H1 (cell line): ENCODE results near the gene CLEC18B. TPM values are rescaled to one million over a fixed set of nuclear protein-coding genes. Genes with fewer than 3 reads are reported as not detected.

Experiments
- ATF3 ChIP-seq: IDR thresholded peaks from 2 replicates; pipeline ENCODE4 v1.6.1; 2011; ENCODE audit warnings: low read depth, mild to moderate bottlenecking, low read length; ENCODE audit not compliant: insufficient read depth
- polyA plus RNA-seq, 7 experiments: library from polyadenylated mRNA; depleted of rRNA in 3 of 7; stranded (reverse) in 5 of 7; unstranded in 2 of 7; fragments of >200 nt in 5 of 7; fragments of 200-250 nt in 2 of 7; gene quantifications; 1 replicate in 5 of 7; 2 replicates in 1 of 7; 4 replicates in 1 of 7; pipeline versions ENCODE4 v1.2.1 to v1.2.3, GENCODE V29; 2011 to 2013; ENCODE audit warnings: missing spikeins in 2 of 7, mixed read lengths in 2 of 7
- total RNA-seq: library from RNA; stranded (reverse); fragmentation: NEBNext Ultra II Directional; extraction: Animal tissue kit (Norgen Biotek cat#: 25700); gene quantifications from 2 replicates; pipeline ENCODE4 v1.2.1, GENCODE V29; 2021

The CLEC18B gene
- total and polyA plus RNA-seq, 2 of the 8 experiments (the other 6 are each of a cell fraction or from before 2014, with no cell fraction given), result 0.11 TPM; not detected in 1

- no peak for TF ChIP-seq ATF3
Observed at GRCh38 chr16:74448990-74449389, 27.7 kb upstream of the CLEC18B start (continued).
